OCI-LY7 (cell line): Measurements from ENCODE around the gene NUDT17. TPM values are rescaled to one million over a fixed set of nuclear protein-coding genes. Genes with fewer than 3 reads are reported as not detected.

ENCODE experiments used
- BruUV-seq: library from RNA; stranded (reverse); fragments of 400-500 nt; replicated peaks from 2 replicates; lab custom pipeline; 2021; lab: Mats Ljungman, UMichigan
- CTCF ChIA-PET: fragments of 300-600 bp; sonication (Branson Sonifier 250); formaldehyde crosslinking; loops from one replicate; lab custom pipeline; 2022; ENCODE audit warnings: antibody characterized with exemption; ENCODE audit not compliant: unreplicated experiment; lab: Charles Lee
- POLR2A ChIA-PET: fragments of 300-600 bp; sonication (Branson Sonifier 250); formaldehyde crosslinking; loops from one replicate; lab custom pipeline; 2022; ENCODE audit warnings: antibody characterized with exemption; lab: Charles Lee
- DNase-seq: peaks from one replicate; pipeline ENCODE4 v3.0.0-alpha.2; 2015; ENCODE audit warnings: low spot score
- H2AFZ ChIP-seq: fragments of 200-600 bp; sonication (generic), shearing (Covaris generic); 2 replicates; pipeline ENCODE4 v1.6.1; 2014; ENCODE audit warnings: mild to moderate bottlenecking, antibody characterized with exemption, low read length, moderate library complexity
- H3K27ac ChIP-seq: fragments of 200-600 bp; sonication (generic); 2 replicates; pipeline ENCODE4 v1.5.1; 2014; ENCODE audit warnings: mixed run types, low read depth, mild to moderate bottlenecking, moderate library complexity, low read length, inconsistent platforms; ENCODE audit not compliant: poor library complexity, severe bottlenecking
- H3K36me3 ChIP-seq: fragments of 200-600 bp; sonication (generic); 2 replicates; pipeline ENCODE4 v1.6.1; 2014; ENCODE audit warnings: mild to moderate bottlenecking, antibody characterized with exemption, low read length, moderate library complexity, mixed read lengths; ENCODE audit not compliant: insufficient read depth
- H3K4me1 ChIP-seq: fragments of 200-600 bp; sonication (generic); 2 replicates; pipeline ENCODE4 v1.5.1; 2014; ENCODE audit warnings: mild to moderate bottlenecking, low read length; ENCODE audit not compliant: insufficient read depth, poor library complexity, severe bottlenecking
- H3K4me2 ChIP-seq: fragments of 200-600 bp; sonication (generic); 2 replicates; pipeline ENCODE4 v1.6.1; 2014; ENCODE audit warnings: mild to moderate bottlenecking, low read length
- H3K4me3 ChIP-seq: fragments of 200-600 bp; sonication (generic); 2 replicates; pipeline ENCODE4 v1.5.1; 2014; ENCODE audit warnings: mild to moderate bottlenecking, low read depth, low read length; ENCODE audit not compliant: poor library complexity, severe bottlenecking
- H3K79me2 ChIP-seq: fragments of 200-600 bp; sonication (generic); 2 replicates; pipeline ENCODE4 v1.6.1; 2016; ENCODE audit warnings: low read depth, mild to moderate bottlenecking, low read length, moderate library complexity, mixed read lengths; ENCODE audit not compliant: insufficient read depth
- H3K9me2 ChIP-seq: fragments of 200-600 bp; sonication (generic); 2 replicates; pipeline ENCODE4 v1.6.1; 2016; ENCODE audit warnings: mild to moderate bottlenecking, low read length, mixed read lengths; ENCODE audit not compliant: insufficient read depth
- H3K9me3 ChIP-seq: fragments of 200-600 bp; sonication (generic); 2 replicates; pipeline ENCODE4 v1.6.1; 2014; ENCODE audit warnings: mild to moderate bottlenecking, mixed run types, low read length, mixed read lengths
- H4K20me1 ChIP-seq: fragments of 200-600 bp; sonication (generic); 2 replicates; pipeline ENCODE4 v1.6.1; 2014; ENCODE audit warnings: mild to moderate bottlenecking, antibody characterized with exemption, low read length, moderate library complexity, mixed read lengths; ENCODE audit not compliant: insufficient read depth
- EZH2phosphoT487 ChIP-seq: fragments of 200-600 bp; sonication (generic); IDR thresholded peaks from 2 replicates; pipeline ENCODE4 v1.6.1; 2018; ENCODE audit warnings: low read depth, borderline replicate concordance, mild to moderate bottlenecking, mixed run types, antibody characterized with exemption, low read length, moderate library complexity, mixed read lengths
- intact Hi-C: fragments of 100-400 bp; cut with micrococcal nuclease; formaldehyde crosslinking; loops from one replicate; pipeline ENCODE4 v1.10.0; 2022; ENCODE audit not compliant: unreplicated experiment
- total RNA-seq, 2 experiments: library from RNA; depleted of rRNA in 1 of 2; stranded (reverse); fragments of >200 nt in 1 of 2; shearing (Covaris generic) in 1 of 2; gene quantifications; 2 replicates each; pipeline ENCODE4 v1.2.3, GENCODE V29; 2014 to 2022
- TF ChIP-seq, protein P1 (sequence below): fragments of 200-600 bp; sonication (generic); conservative IDR thresholded peaks from 2 replicates; pipeline ENCODE4 v1.5.1; 2014; ENCODE audit warnings: mild to moderate bottlenecking, antibody characterized with exemption, low read length, moderate library complexity, mixed read lengths

The NUDT17 gene
- total RNA-seq, 2 experiments from 2014 or later, result 16.9 to 39.3 TPM

DNA sequence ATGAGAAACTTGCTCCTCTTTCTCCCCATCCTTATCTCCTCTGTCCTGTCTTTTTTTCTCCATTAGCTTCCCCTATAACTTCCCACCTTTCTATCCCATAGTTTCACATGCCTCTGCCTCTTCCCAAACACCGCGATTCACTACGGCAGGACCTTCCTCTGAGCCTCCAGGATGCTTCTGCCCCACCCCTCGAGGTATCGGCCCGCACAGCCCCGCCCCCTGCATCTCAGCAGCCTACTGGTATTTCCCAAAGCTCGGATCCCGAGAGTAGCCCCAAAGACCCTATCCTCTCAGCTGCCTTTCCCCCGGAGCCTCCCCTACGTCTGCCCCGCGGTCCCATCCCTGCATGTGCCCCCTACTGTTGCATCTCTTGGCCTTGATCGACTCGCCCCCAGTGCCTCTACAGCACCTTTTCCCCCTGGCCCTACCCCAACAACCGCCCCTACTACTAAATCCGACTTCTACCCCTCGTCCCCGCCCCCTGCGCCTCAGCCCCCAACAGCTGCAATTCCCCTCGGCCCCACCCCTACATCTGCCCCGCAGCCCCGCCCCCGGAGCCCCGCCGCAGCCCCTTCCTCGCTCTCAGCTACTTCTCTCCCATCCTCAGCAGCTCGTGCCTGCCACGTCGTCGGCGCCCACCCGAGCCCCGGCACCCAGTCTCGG is 12.9 kb downstream of the NUDT17 start:
- Histone ChIP-seq H4K20me1 (no peaks in the 10 kb centered on the region), H3K79me2 (no peaks in the 10 kb centered on the region), H3K27ac (peak overlapping the region; percentile 68), H3K4me3 (peak overlapping the region; percentile 84), H3K9me3 (no peaks in the 10 kb centered on the region), H3K4me1 (peaks cover 13% of the 10 kb centered on the region), H3K4me2 (peak overlapping the region; percentile 83), H3K36me3 (peaks cover 35% of the 10 kb centered on the region; the same call in 1 of the 2 replicates), H2AFZ (peak overlapping the region; percentile 98), H3K9me2 (no peaks in the 10 kb centered on the region)
- POLR2A ChIA-PET, result interaction anchor here (0.6 to 4.6 kb wide), 25 partner anchors 8 to 181 kb away, joined by 3 to 65 read pairs (median 4); partner anchors contain the start of genes ANKRD34A, LIX1L, NUDT17 and PEX11B
- intact Hi-C loops, result loop anchor here (2.0 kb wide), 4 partner anchors 30 to 154 kb away; partner anchors contain the start of genes ITGA10 and LIX1L
- TF ChIP-seq, protein P1, sequence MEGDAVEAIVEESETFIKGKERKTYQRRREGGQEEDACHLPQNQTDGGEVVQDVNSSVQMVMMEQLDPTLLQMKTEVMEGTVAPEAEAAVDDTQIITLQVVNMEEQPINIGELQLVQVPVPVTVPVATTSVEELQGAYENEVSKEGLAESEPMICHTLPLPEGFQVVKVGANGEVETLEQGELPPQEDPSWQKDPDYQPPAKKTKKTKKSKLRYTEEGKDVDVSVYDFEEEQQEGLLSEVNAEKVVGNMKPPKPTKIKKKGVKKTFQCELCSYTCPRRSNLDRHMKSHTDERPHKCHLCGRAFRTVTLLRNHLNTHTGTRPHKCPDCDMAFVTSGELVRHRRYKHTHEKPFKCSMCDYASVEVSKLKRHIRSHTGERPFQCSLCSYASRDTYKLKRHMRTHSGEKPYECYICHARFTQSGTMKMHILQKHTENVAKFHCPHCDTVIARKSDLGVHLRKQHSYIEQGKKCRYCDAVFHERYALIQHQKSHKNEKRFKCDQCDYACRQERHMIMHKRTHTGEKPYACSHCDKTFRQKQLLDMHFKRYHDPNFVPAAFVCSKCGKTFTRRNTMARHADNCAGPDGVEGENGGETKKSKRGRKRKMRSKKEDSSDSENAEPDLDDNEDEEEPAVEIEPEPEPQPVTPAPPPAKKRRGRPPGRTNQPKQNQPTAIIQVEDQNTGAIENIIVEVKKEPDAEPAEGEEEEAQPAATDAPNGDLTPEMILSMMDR, result no peak
- TF ChIP-seq EZH2phosphoT487, result no peak
- CTCF ChIA-PET, result interaction anchor here (0.9 to 3.4 kb wide), 5 partner anchors 8 to 118 kb away, joined by 4 to 44 read pairs (median 4); partner anchors contain the start of genes LIX1L and NUDT17
- DNase-seq, result peak; percentile 83
- no TSS peak for BruUV-seq

DNA sequence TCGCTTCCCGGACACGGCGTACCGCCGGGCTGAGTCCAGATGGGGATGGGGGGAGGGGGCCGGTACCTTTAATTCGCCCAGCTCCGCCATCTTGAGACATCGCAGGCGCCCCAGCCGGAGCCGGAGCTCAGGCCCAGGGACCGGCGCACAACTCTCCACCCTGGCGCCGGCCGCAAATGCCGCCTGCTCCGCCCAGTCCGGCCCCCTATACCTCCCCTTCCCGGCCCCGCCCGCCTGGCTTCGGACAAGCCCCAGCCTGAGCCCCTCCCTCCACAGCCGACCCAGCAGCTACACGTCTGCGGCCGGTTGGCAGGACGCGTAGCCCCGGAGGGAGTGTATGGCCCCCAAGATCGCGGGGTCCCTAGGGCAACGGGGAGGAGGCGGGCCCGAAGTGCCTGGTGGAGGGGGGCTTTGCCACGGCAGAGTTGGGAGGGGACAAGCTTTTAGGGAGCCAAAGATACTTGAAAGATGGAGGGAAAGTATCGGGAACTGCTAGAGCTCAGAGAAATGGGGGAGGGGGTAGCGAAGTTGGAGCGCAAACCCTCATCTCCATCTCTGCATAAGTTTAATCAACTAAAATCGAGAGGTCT is 13.6 kb downstream of the NUDT17 start, which contains the start of gene PIAS3:
Gene PIAS3 (minus strand): TSS at position 181 of the 590 bp plus-strand sequence. CDS start 91 bp downstream, at position 90.
- Histone ChIP-seq H3K4me2 (peak within 1 kb of the TSS; percentile 83), H2AFZ (peak within 1 kb of the TSS; percentile 98), H3K4me1 (peaks cover 13% of the 10 kb centered on the region), H3K9me3 (no peaks in the 10 kb centered on the region), H3K79me2 (no peaks in the 10 kb centered on the region), H3K27ac (peak within 1 kb of the TSS; percentile 68), H4K20me1 (no peaks in the 10 kb centered on the region), H3K9me2 (no peaks in the 10 kb centered on the region), H3K4me3 (peak within 1 kb of the TSS; percentile 84), H3K36me3 (peaks cover 29% of the 10 kb centered on the region; the same call in 1 of the 2 replicates)
- peak; percentile 95 for DNase-seq
- ChIA-PET CTCF (interaction anchor here (0.6 to 3.4 kb wide), 6 partner anchors 9 to 118 kb away, joined by 3 to 44 read pairs (median 4); partner anchors contain the start of genes LIX1L and NUDT17), POLR2A (interaction anchor here (0.6 to 4.6 kb wide), 33 partner anchors 8 to 180 kb away, joined by 3 to 65 read pairs (median 3); partner anchors contain the start of genes ANKRD34A, ANKRD35, LIX1L and NUDT17)
- intact Hi-C loops, result loop anchor here (1.0 to 2.0 kb wide), 6 partner anchors 14 to 154 kb away; partner anchors contain the start of genes ITGA10, LIX1L, NUDT17 and POLR3C
- BruUV-seq, result no TSS peak
- TF ChIP-seq, protein P1, result no peak
- no peak for TF ChIP-seq EZH2phosphoT487
